Measurements from ENCODE around the gene TBCD.

Gene TBCD

GRCh38 chr17:82867763-82868325 is 116.0 kb downstream of the TBCD start:
- TF ChIP-seq, protein P1, sequence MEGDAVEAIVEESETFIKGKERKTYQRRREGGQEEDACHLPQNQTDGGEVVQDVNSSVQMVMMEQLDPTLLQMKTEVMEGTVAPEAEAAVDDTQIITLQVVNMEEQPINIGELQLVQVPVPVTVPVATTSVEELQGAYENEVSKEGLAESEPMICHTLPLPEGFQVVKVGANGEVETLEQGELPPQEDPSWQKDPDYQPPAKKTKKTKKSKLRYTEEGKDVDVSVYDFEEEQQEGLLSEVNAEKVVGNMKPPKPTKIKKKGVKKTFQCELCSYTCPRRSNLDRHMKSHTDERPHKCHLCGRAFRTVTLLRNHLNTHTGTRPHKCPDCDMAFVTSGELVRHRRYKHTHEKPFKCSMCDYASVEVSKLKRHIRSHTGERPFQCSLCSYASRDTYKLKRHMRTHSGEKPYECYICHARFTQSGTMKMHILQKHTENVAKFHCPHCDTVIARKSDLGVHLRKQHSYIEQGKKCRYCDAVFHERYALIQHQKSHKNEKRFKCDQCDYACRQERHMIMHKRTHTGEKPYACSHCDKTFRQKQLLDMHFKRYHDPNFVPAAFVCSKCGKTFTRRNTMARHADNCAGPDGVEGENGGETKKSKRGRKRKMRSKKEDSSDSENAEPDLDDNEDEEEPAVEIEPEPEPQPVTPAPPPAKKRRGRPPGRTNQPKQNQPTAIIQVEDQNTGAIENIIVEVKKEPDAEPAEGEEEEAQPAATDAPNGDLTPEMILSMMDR (conservative IDR thresholded peaks at IDR 0.05): no peak
- no peak overlapping the region for H3K27ac ChIP-seq

DNA sequence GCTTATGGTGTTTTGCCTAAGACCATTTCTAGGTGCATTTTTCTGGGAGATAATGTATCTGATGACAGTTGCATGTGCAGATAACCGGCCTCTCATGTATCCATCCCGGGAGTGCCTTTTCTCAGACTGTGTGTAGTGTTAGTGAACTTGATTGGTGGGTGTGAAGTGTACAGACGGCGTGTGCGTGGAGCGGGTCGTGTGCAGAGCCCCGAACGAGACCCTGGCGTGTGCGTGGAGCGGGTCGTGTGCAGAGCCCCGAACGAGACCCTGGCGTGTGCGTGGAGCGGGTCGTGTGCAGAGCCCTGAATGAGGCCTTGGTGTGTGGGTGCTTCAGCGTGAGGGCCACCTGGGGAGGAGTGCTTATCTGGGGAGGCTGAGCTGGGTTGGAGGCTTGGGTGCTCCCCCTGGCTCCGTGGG is 116.9 kb downstream of the TBCD start:
- TF ChIP-seq, protein P1 (conservative IDR thresholded peaks at IDR 0.05): no peak
- no peak overlapping the region for H3K27ac ChIP-seq

DNA sequence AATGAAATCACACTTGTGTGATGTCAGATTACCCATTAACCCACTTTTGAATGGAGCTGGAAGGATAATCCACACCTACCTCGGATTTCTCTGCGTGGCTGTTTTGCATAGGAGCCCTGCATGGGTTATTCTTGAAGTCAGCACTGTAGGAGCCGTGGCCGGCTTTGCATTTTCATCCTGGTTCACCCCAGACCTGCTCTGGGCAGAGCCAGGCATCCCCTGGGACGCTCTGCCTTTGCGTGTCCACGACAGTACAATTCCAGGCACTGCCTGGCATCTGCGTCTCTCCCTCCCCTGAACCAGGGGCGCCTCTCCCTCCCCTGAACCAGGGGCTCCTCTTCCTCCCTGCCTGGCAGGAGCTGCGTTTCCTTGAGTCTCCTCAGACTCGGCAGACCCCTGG is 117.7 kb downstream of the TBCD start:
- no peak overlapping the region for H3K27ac ChIP-seq
- TF ChIP-seq, protein P1 (conservative IDR thresholded peaks at IDR 0.05): no peak

GRCh38 chr17:82870091-82870491 is 118.2 kb downstream of the TBCD start:
- H3K27ac ChIP-seq: no peak overlapping the region
- TF ChIP-seq, protein P1 (conservative IDR thresholded peaks at IDR 0.05): no peak

DNA sequence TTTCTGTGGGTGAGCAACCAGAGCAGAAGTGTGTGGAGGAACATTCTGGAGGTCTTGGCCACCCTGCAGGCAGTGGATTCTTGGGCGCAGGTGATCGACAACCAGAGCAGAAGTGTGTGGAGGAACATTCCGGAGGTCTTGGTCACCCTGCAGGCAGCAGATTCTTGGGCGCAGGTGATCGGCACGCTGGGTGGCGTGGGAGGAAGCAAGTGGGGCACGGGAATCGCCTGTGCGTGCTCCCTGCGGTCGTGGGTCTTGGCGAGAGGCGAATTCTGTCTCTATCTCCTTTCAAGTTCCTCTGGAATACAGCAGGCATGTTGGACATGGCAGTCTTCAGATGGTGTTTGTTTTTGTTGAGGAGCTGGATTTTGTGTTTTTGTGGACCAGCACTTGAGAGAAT is 118.7 kb downstream of the TBCD start:
- H3K27ac ChIP-seq: no peak overlapping the region
- TF ChIP-seq, protein P1 (conservative IDR thresholded peaks at IDR 0.05): no peak

- no peak overlapping the region for H3K27ac ChIP-seq
- TF ChIP-seq, protein P1 (conservative IDR thresholded peaks at IDR 0.05): no peak
Measured at GRCh38 chr17:82871056-82871775, 119.4 kb downstream of the TBCD start.

GRCh38 chr17:82871776-82872561 is 120.1 kb downstream of the TBCD start:
- H3K27ac ChIP-seq: no peak overlapping the region
- TF ChIP-seq, protein P1 (conservative IDR thresholded peaks at IDR 0.05): no peak

Data from VCaP (cell line).